ENCODE measurements around the gene PDSS2. TPM values are rescaled to one million over a fixed set of nuclear protein-coding genes. Genes with fewer than 3 reads are reported as not detected.

The PDSS2 gene
- total RNA-seq (6.6 TPM), polyA plus RNA-seq (ENCODE audit: insufficient read depth in 1 of 8, insufficient read length in 8 of 8, low replicate concordance in 1 of 8) (10 to 100 TPM in 1 of 8 donors, 1 to 10 TPM in 7; 6.9 to 10.2 (median 7.4) TPM)
- long read RNA-seq, donor 1, partial matches to known transcripts: 0 of 2 reads
- long read RNA-seq, donor 1, other reads (novel, unspliced or antisense): 0 of 2 reads
- long read RNA-seq, donor 2, partial matches to known transcripts: 0 of 1 reads
- long read RNA-seq, donor 2, other reads (novel, unspliced or antisense): 0 of 1 reads
- long read RNA-seq, donor 3, partial matches to known transcripts: 0 of 2 reads
- long read RNA-seq, donor 3, other reads (novel, unspliced or antisense): 0 of 2 reads
- long read RNA-seq, donor 4: 0 reads
- long read RNA-seq, donor 5, partial matches to known transcripts: 0 of 5 reads
- long read RNA-seq, donor 5, other reads (novel, unspliced or antisense): 0 of 5 reads
- long read RNA-seq, donor 6, partial matches to known transcripts: 0 of 2 reads
- long read RNA-seq, donor 6, other reads (novel, unspliced or antisense): 0 of 2 reads
- long read RNA-seq, donor 7, partial matches to known transcripts: 0 of 2 reads
- long read RNA-seq, donor 7, other reads (novel, unspliced or antisense): 0 of 2 reads
- long read RNA-seq, donor 8, partial matches to known transcripts: 0 of 3 reads
- long read RNA-seq, donor 8, other reads (novel, unspliced or antisense): 0 of 3 reads
- long read RNA-seq, donor 9, partial matches to known transcripts: 0 of 1 reads
- long read RNA-seq, donor 9, other reads (novel, unspliced or antisense): 0 of 1 reads
- long read RNA-seq, donor 10, partial matches to known transcripts: 6 of 9 reads
- long read RNA-seq, donor 10, other reads (novel, unspliced or antisense): 0 of 9 reads
- long read RNA-seq, donor 11: 0 reads

GRCh38 chr6:107459283-107460082, at the start of gene PDSS2:
TSS of gene PDSS2 (minus strand) at chr6:107459564. CDS start at chr6:107459285, 279 bp downstream.
- H3K36me3 ChIP-seq (ENCODE audit: control insufficient read depth, insufficient read depth, low read length): no peaks in the 10 kb centered on the region
- peak; percentile 99 for DNase-seq
- no peaks in the 10 kb centered on the region for H3K27me3 ChIP-seq (ENCODE audit: control insufficient read depth, insufficient read depth, low read length)
- peak within 1 kb of the TSS; percentile 92 for H3K4me3 ChIP-seq (ENCODE audit: low read length)
- no peaks in the 10 kb centered on the region for H3K9me3 ChIP-seq (replicated peaks; ENCODE audit: control insufficient read depth, low read depth, low read length)
- 0% methylated on average over 36 of the region's 46 CpGs for WGBS (ENCODE audit: insufficient coverage)
- peak within 1 kb of the TSS; percentile 88 for H3K27ac ChIP-seq (ENCODE audit: low read length)
- peaks cover 5% of the 10 kb centered on the region for H3K4me1 ChIP-seq (ENCODE audit: control insufficient read depth, insufficient read depth, low read length)

- Histone ChIP-seq H3K4me3 (ENCODE audit: low read length) (no peak overlapping the region), H3K36me3 (ENCODE audit: control insufficient read depth, insufficient read depth, low read length) (peaks cover 8% of the 10 kb centered on the region), H3K27ac (ENCODE audit: low read length) (no peak overlapping the region), H3K9me3 (replicated peaks; ENCODE audit: control insufficient read depth, low read depth, low read length) (no peaks in the 10 kb centered on the region), H3K4me1 (ENCODE audit: control insufficient read depth, insufficient read depth, low read length) (peaks cover 5% of the 10 kb centered on the region), H3K27me3 (ENCODE audit: control insufficient read depth, insufficient read depth, low read length) (no peaks in the 10 kb centered on the region)
- no peak for DNase-seq
- 83% methylated on average over 1 of the region's 1 CpG for WGBS (ENCODE audit: insufficient coverage)
Measured at GRCh38 chr6:107506145-107506544, 46.8 kb upstream of the PDSS2 start.

- H3K9me3 ChIP-seq (replicated peaks; ENCODE audit: control insufficient read depth, low read depth, low read length): no peaks in the 10 kb centered on the region
- H3K36me3 ChIP-seq (ENCODE audit: control insufficient read depth, insufficient read depth, low read length): peaks cover 8% of the 10 kb centered on the region
- H3K4me1 ChIP-seq (ENCODE audit: control insufficient read depth, insufficient read depth, low read length): peaks cover 3% of the 10 kb centered on the region
- no peak overlapping the region for H3K27ac ChIP-seq (ENCODE audit: low read length)
- no peak overlapping the region for H3K4me3 ChIP-seq (ENCODE audit: low read length)
- DNase-seq: no peak
- WGBS (ENCODE audit: insufficient coverage): no CpG with 5 or more reads among the region's 4 CpGs
- H3K27me3 ChIP-seq (ENCODE audit: control insufficient read depth, insufficient read depth, low read length): no peaks in the 10 kb centered on the region
Measured at GRCh38 chr6:107504270-107505026, 45.1 kb upstream of the PDSS2 start.

- no peak for DNase-seq
- Histone ChIP-seq H3K36me3 (ENCODE audit: control insufficient read depth, insufficient read depth, low read length) (no peaks in the 10 kb centered on the region), H3K9me3 (replicated peaks; ENCODE audit: control insufficient read depth, low read depth, low read length) (no peaks in the 10 kb centered on the region), H3K27ac (ENCODE audit: low read length) (peak overlapping the region; percentile 45), H3K4me1 (ENCODE audit: control insufficient read depth, insufficient read depth, low read length) (peaks cover 25% of the 10 kb centered on the region), H3K27me3 (ENCODE audit: control insufficient read depth, insufficient read depth, low read length) (no peaks in the 10 kb centered on the region), H3K4me3 (ENCODE audit: low read length) (no peak overlapping the region)
- WGBS (ENCODE audit: insufficient coverage): no CpG with 5 or more reads among the region's 1 CpG
Measured at GRCh38 chr6:107496892-107497684, 37.7 kb upstream of the PDSS2 start.

GRCh38 chr6:107495971-107496370, 36.6 kb upstream of the PDSS2 start:
- peak; percentile 66 for DNase-seq
- Histone ChIP-seq H3K36me3 (ENCODE audit: control insufficient read depth, insufficient read depth, low read length) (no peaks in the 10 kb centered on the region), H3K27ac (ENCODE audit: low read length) (peak overlapping the region; percentile 90), H3K4me3 (ENCODE audit: low read length) (no peak overlapping the region), H3K9me3 (replicated peaks; ENCODE audit: control insufficient read depth, low read depth, low read length) (no peaks in the 10 kb centered on the region), H3K4me1 (ENCODE audit: control insufficient read depth, insufficient read depth, low read length) (peaks cover 28% of the 10 kb centered on the region), H3K27me3 (ENCODE audit: control insufficient read depth, insufficient read depth, low read length) (no peaks in the 10 kb centered on the region)
- no CpG with 5 or more reads among the region's 2 CpGs for WGBS (ENCODE audit: insufficient coverage)

GRCh38 chr6:107495196-107495643, 35.9 kb upstream of the PDSS2 start:
- peaks cover 28% of the 10 kb centered on the region for H3K4me1 ChIP-seq (ENCODE audit: control insufficient read depth, insufficient read depth, low read length)
- H3K9me3 ChIP-seq (replicated peaks; ENCODE audit: control insufficient read depth, low read depth, low read length): no peaks in the 10 kb centered on the region
- no peaks in the 10 kb centered on the region for H3K36me3 ChIP-seq (ENCODE audit: control insufficient read depth, insufficient read depth, low read length)
- peak overlapping the region; percentile 90 for H3K27ac ChIP-seq (ENCODE audit: low read length)
- H3K27me3 ChIP-seq (ENCODE audit: control insufficient read depth, insufficient read depth, low read length): no peaks in the 10 kb centered on the region
- DNase-seq: peak; percentile 96
- no CpG with 5 or more reads among the region's 7 CpGs for WGBS (ENCODE audit: insufficient coverage)
- H3K4me3 ChIP-seq (ENCODE audit: low read length): no peak overlapping the region

- peak overlapping the region; percentile 53 for H3K4me3 ChIP-seq (ENCODE audit: low read length)
- DNase-seq: peak; percentile 70
- H3K27ac ChIP-seq (ENCODE audit: low read length): peak overlapping the region; percentile 90
- peaks cover 32% of the 10 kb centered on the region for H3K4me1 ChIP-seq (ENCODE audit: control insufficient read depth, insufficient read depth, low read length)
- WGBS (ENCODE audit: insufficient coverage): 8% methylated on average over 4 of the region's 12 CpGs
- H3K36me3 ChIP-seq (ENCODE audit: control insufficient read depth, insufficient read depth, low read length): no peaks in the 10 kb centered on the region
- H3K9me3 ChIP-seq (replicated peaks; ENCODE audit: control insufficient read depth, low read depth, low read length): no peaks in the 10 kb centered on the region
- H3K27me3 ChIP-seq (ENCODE audit: control insufficient read depth, insufficient read depth, low read length): peaks cover 5% of the 10 kb centered on the region
Measured at GRCh38 chr6:107493158-107494057, 34.0 kb upstream of the PDSS2 start.

Measured in muscle of leg (tissue), 16 donors.